HCEC 1CT (cell line): ENCODE measurements around the gene CST3.
"Not testable (repeated sequence)": the region's sequence is repeated elsewhere in the genome, so short reads cannot be mapped to it uniquely, and the experiment has no call there.

Experiments
- DNase-seq: peaks from one replicate; pipeline ENCODE4 v3.0.0-alpha.2; 2017

CST3 gene

GRCh38 chr20:23640671-23641667, 3.2 kb upstream of the CST3 start:
- DNase-seq: no peak

GRCh38 chr20:23640018-23640601, 2.4 kb upstream of the CST3 start:
- DNase-seq: no peak

- DNase-seq: no peak
Observed at GRCh38 chr20:23639490-23639958, 1.8 kb upstream of the CST3 start.

GRCh38 chr20:23638309-23638708, 554 bp upstream of the CST3 start:
- DNase-seq: no peak

DNA sequence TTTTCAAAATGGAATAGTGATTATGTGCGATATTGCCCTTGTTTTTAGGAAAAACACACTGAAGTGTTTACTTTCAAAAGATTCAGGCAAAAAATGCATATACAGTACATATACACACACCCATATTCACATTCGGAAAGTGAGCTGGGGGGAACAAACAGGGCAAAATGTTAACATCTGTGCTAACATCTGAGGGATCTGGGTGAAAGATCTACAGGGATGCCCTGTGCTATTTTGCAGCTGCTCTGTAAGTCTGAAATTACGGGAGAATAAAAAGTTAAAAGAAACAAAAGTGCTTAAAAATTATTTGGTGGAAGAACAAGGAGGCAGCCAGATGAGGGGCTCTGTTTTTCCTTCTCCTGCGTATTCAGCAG, 860 bp downstream of the CST3 start:
- DNase-seq: no peak

DNA sequence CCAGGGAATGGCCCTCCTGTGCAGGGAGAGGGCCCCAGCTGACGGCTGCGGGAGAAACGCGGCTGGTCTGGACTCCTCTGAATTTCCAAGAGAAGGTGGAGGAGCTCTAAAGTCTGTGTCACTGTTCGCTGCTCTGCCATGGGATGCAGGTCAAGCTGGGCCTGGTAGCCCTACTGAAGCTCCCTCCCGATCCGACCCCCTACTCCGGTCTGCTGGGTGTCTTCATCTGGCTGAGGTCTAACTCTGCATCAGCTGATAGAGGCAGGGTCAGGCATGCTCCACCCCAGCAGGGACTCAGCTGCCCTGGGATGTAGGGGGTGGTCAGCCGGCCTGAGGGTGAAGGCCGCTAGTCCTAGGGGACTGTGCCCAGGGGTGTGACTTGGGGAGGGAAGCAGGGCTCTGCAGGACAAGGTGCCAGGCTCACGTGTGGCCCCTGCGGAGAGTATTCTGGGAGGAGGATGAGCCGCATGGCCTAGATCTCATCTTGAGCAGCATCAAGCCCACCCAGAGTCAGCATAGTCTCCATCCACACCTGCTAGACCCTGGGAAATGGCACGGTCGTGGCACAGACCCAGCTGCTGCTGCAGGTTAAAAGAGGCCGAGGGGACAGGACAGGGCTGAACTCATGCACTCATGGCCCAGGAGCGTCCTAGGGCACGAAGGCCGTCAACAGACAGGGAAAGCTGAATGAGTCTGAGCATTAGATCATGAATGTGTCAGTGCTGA, 1.4 kb downstream of the CST3 start:
- DNase-seq: no peak

DNA sequence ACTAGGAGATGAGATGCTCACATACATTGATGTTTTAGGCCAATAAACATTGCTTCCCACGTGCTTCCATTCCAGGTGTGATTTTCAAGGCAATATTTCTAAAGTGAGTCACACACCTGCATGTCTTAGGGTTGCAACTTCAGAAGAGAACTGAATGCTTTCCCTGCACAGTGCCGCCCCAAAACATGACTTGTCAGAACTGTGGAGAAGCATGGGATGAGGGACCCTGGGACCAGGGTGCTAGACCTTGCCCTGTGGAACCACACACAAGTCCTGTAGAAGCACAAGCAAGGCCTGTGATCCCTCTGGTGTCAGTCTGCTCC, 2.0 kb downstream of the CST3 start:
- DNase-seq: not testable (repeated sequence)

- DNase-seq: no peak
Observed at GRCh38 chr20:23634985-23635767, 2.6 kb downstream of the CST3 start.

DNA sequence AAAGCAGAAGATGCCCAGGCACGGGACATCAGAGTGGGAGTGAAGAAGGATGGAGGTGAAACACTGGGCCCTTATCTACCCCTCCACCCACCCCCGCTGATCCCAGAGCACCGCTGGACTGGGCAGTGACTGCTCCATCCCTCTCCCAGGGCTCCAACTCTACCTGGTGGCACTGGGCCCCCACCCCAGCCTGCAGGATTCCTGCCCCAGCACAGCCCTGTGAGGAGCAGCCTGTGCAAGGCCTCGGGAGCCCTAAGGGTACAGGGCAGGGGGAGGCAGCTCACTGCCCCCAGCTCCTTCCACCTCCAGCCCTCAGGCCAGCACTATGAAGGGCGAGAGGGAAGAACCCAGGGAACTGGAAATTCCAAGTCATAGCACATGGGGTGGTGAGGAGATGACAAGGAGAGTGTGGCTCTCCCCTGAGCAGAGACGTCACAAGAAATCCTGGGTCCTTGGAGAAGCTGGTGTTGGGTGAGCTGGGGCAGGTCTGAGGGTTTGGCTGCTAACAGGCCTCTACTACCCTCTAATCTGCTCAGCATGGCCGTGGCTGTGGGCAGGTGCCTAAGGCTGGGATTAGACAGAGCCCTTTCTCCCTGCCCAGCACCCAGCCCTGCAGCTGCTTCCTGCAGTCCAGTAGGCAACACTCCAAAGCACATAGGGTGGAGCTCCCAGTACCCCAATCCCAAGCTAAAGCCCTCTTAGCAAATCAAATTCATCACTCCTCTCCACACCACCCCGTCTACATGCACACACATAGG, 3.5 kb downstream of the CST3 start:
- DNase-seq: no peak

- no peak for DNase-seq
Observed at GRCh38 chr20:23632711-23633573, 4.8 kb downstream of the CST3 start.

DNA sequence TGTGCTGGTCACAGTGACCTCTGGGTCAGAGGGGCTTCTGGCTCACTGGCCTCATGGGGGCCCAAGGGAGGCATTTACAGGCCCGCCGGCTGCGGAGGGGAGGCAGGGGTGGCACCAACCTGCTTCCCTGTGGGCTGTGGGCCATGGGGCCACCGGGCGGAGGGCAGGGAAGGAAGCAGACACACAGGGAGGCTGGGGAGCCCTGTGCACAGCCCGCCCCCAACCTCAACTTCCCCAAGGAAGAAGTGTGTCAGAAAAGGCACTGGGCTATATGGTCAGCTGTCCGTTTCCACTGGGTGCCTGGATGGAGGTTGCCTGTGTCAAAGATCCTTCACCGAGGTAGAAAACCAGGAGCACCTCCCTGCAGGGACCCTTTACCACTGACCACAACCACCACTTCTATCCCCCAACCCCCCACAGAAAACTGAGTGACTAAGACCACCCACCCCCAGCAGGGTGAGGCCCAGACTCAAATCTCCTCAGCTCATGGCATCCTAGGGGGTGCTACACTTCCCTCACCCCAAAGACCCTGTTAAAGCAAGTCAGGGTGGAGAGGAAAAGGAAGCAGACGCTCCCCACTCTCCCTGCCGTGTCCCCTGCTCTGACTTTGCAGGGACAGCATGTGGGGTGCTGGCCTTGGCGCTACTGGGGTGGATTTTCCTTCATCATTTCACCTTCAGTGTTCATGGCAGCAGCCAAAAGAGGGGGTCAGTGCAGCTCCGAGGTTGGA, 5.6 kb downstream of the CST3 start:
- DNase-seq: no peak

GRCh38 chr20:23631226-23631822, 6.4 kb downstream of the CST3 start:
- DNase-seq: no peak

GRCh38 chr20:23630392-23630849, 7.3 kb downstream of the CST3 start:
- DNase-seq: no peak

DNA sequence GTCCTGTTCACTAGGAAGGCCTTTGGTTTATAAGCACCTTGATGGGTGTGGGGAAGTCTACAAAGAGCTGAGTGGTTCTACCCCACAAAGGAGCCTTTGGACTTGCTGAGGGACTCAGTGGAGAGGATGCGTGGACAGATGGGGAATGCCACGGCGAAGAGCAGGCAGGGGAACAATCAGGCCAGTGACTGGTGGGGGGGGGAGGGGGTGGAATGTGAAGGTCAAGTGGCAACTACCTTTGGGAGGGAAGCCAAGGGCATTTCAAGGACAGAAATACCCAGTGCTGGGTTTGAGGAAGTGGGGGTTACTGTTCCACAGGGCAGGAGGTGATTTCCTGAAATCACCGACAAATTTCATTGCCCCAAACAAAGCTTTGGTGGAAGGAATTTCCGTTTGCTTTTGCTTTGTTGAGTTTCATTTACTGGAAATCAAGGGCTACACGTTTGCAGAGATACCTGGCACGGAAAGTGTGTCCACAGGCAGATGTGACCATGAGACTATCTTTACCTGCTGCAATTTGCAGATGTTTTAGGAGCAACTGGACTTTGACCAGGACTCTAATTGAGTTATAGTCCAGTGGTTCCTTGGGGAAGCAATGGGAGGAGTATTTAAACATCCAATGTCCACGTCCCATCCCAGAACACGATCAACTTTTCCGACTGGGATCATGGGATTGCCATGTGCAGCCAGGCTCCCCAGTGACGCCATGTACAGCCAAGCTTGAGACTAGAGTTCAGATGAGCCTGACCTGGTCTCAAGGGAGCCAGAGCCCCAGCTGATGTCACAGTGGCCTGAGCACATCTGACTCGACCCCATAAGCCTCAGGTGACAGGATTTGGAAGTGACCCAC, 8.0 kb downstream of the CST3 start:
- DNase-seq: no peak

GRCh38 chr20:23629017-23629541, 8.7 kb downstream of the CST3 start:
- peak; percentile 61 for DNase-seq

DNA sequence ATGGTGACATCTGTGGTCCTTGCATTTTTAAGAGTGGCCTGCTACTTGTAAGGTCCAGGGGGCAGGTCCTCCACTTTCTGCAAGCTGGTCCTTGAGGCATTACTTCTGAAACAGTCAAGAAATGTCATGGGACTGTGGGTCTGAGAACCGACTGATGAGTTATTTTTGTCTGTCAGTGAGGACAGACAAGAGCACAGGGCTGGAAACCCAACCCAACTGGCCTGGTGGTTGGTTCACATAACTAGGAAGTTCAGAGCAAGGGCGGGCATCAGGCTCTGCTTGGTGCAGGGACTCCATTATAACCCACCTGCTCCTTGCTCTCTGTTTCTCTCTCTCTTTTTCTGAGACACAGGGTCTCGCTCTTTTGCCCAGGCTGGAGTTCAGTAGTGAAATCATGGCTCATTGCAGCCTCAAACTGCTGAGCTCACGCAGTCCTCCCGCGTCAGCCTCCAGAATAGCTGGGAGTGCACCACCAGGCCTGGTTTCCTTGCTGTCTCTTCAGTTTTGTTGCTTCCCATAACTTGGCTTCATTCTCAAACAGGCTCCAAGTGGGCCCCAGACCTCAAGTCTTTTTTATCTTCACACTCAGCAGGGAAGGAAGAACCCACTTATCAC, 9.2 kb downstream of the CST3 start:
- no peak for DNase-seq

- no peak for DNase-seq
Observed at GRCh38 chr20:23627501-23627900, 10.3 kb downstream of the CST3 start.

DNA sequence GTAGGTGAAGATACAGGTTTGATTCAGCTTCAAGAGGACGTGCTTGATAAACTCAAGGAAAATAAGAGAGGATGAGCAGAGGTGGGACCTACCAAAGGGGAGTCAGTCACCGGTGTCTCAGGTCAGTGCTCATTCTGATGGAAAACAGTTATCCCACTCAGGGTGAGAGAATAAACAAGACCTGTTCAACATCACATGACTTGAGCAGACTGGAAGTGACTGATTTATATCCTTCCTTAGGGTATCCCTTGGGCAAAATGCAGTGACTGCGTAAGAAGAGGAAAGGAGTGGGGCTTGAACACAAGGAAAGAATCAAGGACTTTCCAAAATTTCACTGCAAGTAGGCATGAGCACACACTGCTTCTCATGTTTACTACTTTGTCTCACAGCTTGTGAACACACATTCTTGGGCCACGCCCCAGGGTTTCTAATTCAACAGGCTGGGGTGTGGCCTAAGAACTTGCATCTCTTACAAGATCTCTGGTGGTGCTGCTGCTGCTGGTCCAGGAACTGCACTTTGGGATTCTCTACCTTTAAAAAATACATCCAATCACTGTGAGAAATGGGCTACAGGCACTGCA, 11.6 kb downstream of the CST3 start:
- DNase-seq: peak; percentile 46
